Stimulated activated naive CD4-positive, alpha-beta T cell (primary cell): ENCODE results near the gene RACK1.

ENCODE experiments used
- DNase-seq, 6 experiments: peaks; one replicate each; lab custom pipeline; 2025; lab: John Stamatoyannopoulos, UW

The RACK1 gene

DNA sequence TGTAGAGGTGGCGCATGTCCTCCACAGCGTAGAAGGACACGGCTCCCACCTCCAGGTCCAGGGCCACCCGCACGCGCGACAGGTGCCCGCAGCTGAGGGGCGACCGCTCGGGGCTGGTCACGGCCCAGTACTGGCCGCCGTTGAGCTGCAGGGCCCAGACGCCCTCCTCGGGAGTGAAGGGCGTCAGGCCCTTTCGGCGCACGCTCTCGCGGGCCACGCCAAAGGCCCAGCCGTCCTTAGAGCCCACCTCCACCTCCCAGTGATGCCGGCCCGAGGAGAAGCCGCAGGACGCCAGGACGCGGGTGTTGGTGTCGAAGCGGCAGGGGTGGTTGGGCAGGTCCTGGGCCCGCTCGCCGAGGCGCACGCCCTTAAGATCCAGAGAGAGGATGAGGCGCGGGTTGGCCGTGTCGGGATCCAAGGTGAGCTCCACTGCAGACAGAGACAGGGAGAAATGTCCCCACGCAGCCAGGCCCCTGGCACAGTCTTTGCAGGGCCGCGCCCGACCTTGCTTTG, 48.4 kb downstream of the RACK1 start:
- no peak for DNase-seq

- no peak for DNase-seq
Observed at GRCh38 chr5:181194489-181195248, 49.0 kb downstream of the RACK1 start.

GRCh38 chr5:181193656-181194055, 50.0 kb downstream of the RACK1 start:
- DNase-seq: no peak

DNA sequence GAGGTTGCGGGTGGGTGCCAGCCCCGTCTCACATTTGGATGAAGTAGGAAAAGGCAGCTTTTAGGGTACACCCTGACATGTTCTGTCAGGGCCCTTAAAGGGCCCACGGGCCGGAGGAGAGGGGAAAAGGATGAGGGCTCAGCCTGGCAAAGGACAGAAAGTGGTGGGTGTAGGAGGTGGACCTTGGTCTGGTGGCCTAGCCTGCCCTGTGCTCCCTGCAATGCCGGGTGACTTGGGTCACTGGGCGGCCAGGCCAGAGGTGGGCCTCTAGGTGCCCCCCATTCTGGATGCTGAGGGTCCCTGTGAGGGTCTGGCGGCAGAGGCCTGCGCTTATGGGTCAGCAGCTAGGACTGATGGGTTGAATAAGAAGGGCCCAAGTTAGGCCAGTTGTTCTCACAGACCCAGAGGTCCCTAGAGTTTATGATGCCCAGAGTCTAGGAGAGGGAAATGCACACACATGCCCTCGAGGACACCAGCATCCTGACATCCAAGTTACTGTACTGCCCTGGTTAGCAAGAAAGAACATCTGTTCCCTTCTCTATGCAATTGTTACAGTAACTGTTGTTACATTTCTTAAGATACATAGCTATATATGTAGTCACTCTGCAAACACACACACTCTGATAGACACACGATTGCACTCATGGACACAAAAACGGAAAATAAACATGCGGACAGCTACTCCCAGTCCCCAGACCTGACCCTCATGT, 51.2 kb downstream of the RACK1 start:
- no peak for DNase-seq

GRCh38 chr5:181191526-181192336, 52.0 kb downstream of the RACK1 start:
- DNase-seq: no peak

DNA sequence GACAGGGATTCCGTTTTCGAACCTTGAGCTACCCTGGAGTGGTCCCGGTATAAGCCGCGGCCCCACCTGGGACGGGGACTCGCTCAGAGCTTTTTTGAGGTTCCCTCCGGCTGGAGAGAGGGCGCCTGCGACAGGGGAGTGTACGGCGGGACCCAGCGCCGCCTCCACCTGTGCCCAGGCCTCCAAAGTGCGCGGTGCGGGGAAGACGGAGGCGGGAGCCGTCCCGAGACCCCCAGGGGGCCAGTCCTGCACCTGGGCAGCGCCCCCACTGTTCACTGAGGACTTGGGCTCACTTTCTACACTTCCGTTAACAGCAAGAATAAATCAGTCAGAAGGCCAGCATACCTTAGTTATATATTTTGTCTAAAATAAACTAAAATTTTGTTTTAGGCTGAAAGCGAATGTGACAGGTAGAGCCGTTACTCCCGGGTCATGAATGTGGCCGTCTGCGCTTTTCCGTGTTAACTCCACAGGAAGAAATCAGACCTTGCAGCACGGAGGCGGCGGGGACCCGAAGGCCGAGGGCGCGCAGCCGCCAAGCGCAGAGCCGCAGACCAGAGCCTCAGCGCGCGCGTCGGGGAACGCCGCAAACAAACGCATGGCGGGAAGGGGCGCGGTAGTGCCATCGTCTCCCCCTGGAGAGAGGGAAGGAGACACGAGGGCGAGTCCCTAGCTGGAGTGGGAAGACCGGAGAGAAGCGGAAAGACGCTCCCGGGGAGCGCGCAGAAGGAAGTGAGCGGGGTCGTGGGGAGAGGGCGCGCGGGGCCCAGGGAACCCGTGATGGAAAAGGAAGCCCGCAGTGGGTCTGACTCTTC, 52.8 kb downstream of the RACK1 start:
- no peak for DNase-seq

DNA sequence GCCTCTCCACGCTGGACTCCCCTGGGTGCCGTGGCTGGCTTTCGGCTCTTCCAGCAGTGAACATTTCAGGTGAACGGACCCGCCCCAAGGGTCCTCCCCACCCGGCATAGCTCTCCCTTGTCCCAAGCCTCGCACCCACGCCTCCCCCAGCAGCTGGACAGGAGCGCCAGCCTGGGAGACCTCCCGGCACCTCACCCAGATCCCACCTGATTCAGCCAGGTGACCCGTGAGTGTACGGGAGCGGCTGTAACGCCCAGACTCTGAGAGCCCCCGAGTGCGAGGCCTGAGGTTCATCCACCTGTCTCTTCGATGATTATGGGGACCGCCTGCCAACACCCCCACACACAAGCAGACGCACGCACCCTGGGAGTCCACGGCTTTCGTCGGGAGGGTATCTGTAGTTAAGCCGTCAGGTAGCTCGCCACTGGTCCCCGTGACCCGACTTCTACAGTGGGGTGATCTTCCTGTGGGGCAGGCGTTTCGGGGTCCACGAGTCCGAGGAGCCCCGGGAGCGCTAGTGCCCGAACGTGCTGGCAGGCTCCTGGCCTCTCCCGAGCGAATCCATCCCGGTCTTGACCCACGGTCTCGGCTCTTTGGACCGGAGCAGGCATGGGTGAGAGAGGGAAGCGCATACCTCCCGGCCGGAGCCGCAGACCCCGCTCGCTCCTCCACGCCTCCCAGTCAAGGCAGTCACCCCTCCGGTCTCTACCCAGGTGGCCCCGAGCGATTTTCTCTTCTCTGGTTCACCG, 53.6 kb downstream of the RACK1 start:
- DNase-seq: no peak

DNA sequence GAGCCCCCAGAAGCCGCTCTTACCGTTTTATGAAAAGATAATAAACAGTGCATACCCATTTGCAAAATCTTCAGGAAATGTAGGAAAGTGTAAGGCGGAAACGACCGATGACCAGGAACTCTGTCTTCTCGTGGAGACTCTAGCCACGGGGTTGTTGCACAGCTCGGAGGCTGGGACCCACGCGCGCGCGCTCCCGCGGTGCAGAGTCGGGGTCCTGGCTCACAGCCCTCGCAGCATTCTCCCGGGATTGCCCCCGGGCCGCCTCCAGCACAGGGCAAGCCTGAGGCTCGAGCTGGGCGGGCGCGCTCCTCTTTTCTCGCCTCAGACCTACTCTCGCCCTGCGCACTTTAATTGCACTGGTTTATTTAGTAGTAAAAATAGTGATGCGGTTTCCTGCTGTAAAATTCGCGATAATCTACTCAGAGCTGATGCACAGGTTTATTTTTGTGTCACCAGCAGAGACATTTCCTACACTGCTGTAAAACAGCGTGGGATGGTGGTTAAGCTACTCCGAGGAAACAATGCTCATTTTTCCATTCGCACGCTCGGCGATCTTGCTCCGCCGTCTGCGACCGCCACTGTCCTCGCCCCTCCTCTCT, 54.2 kb downstream of the RACK1 start:
- DNase-seq: no peak

DNA sequence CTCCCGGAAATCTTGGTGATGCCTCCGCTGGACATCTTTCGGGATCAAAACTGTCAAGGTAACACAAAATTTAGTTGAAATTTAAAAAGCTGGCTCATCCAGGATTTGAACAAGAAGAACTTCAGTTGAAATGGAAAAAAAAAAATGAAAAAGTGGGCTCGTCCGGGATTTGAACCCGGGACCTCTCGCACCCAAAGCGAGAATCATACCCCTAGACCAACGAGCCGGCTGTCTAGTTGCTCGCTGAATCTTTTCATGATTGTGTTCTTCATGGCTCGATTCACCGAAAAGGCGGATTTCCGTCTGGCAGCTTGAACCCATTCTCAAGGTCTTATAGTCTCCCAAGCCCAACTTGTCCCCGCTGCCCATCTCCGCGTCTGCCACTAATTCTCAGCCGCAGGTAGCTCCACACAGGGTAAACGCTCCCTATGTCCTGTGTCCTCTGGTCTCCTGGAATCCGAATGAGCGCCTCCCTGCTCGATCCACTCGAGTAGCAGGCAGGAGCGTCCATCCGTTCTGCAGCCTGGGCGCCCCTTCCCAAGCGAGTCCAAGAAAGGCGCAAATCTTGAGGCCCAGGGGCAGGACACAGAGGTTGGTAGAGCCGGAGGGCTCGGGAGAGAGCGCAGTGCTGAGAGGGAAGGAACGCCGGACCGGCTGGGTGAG, 54.9 kb downstream of the RACK1 start:
- no peak for DNase-seq

DNA sequence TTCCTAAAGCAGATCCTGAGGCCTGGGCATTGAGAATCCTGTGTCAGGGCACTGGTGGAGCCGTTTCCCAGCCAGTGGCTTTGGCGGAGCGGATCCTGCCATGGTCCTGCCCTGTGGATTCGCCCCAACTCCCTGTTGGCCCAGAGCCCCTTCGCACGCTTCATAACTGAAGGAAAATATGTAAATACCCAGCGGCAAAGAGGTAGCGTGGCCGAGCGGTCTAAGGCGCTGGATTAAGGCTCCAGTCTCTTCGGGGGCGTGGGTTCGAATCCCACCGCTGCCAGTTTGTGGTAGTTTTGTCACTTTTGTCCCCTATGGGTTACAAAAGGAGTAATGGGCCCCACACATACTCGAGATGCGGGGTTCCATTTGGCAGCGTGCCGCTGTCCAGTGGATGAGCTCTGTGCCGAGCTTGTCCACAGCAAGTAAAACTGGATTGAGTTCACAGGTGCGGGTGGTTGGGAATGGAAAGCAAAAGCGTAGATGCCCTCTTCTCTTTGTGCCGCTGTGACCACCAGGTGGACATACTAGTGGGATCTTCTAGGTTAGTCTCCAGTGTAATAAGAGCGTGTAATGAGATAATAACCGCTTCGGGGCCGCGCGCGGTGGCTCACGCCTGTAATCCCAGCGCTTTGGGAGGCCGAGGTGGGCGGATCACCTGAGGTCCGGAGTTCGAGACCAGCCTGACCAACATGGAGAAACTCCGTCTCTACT, 56.0 kb downstream of the RACK1 start:
- no peak for DNase-seq

- DNase-seq: no peak
Observed at GRCh38 chr5:181186986-181187499, 56.7 kb downstream of the RACK1 start.
